Bronchial epithelial cell (primary cell): ENCODE data around the gene TCF7L2. TPM values are rescaled to one million over a fixed set of nuclear protein-coding genes. Genes with fewer than 3 reads are reported as not detected.

Source experiments
- DNase-seq: peaks from one replicate; pipeline ENCODE4 v3.0.0-alpha.2; 2010; ENCODE audit warnings: low read depth
- FAIRE-seq: peaks from 2 replicates; lab custom pipeline; 2011; peaks lifted over from hg19 to GRCh38; lab: Jason Lieb, UNC
- H3K27me3 ChIP-seq: 2 replicates; pipeline ENCODE4 v1.5.1; 2011; ENCODE audit warnings: low read length; ENCODE audit not compliant: control insufficient read depth, insufficient read depth
- H3K36me3 ChIP-seq: 2 replicates; pipeline ENCODE4 v1.5.1; 2011; ENCODE audit warnings: low read length; ENCODE audit not compliant: control insufficient read depth, insufficient read depth
- H3K4me3 ChIP-seq: 2 replicates; pipeline ENCODE4 v1.5.1; 2011; ENCODE audit warnings: mild to moderate bottlenecking, low read depth, low read length, control low read depth
- total RNA-seq: library from RNA; depleted of rRNA; stranded (reverse); fragments of >200 nt; gene quantifications from 2 replicates; pipeline ENCODE4 v1.2.1, GENCODE V29; 2014
- TF ChIP-seq, protein P1 (sequence below): IDR thresholded peaks from 2 replicates; pipeline ENCODE4 v1.5.1; 2011; ENCODE audit warnings: mild to moderate bottlenecking, moderate library complexity, low read length, control low read depth, inconsistent platforms; ENCODE audit not compliant: insufficient read depth, severe bottlenecking

TCF7L2 gene
- total RNA-seq, 1 donor from 2014 or later: 1.1 TPM

- no peak for FAIRE-seq
Observed at GRCh38 chr10:113015201-113015600, 65.2 kb downstream of the TCF7L2 start.

DNA sequence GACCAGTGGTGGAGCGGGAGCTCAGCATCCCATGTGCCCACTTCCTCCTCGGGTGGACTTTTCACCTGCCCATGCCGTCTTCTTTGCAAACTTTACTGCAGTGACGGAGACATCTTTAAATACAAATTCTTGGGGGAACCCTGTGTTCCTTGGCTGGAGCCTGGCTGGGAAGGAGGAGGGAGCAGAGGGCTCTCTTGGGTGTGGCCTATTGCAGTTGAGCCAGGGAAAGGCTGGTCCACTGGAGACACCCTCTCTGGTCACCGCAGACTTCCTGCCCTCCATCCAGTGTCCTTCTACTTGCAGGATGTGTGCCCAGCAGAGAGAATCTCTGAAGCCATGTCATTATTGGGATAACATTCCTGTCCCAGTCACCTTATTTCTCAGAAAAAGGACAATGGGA, 67.3 kb downstream of the TCF7L2 start:
- Histone ChIP-seq H3K4me3 (no peak overlapping the region), H3K27me3 (no peaks in the 10 kb centered on the region), H3K36me3 (peaks cover 1% of the 10 kb centered on the region)
- no peak for FAIRE-seq
- DNase-seq: no peak
- TF ChIP-seq, protein P1, sequence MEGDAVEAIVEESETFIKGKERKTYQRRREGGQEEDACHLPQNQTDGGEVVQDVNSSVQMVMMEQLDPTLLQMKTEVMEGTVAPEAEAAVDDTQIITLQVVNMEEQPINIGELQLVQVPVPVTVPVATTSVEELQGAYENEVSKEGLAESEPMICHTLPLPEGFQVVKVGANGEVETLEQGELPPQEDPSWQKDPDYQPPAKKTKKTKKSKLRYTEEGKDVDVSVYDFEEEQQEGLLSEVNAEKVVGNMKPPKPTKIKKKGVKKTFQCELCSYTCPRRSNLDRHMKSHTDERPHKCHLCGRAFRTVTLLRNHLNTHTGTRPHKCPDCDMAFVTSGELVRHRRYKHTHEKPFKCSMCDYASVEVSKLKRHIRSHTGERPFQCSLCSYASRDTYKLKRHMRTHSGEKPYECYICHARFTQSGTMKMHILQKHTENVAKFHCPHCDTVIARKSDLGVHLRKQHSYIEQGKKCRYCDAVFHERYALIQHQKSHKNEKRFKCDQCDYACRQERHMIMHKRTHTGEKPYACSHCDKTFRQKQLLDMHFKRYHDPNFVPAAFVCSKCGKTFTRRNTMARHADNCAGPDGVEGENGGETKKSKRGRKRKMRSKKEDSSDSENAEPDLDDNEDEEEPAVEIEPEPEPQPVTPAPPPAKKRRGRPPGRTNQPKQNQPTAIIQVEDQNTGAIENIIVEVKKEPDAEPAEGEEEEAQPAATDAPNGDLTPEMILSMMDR: no peak

More at GRCh38 chr10:113015201-113015600, 65.2 kb downstream of the TCF7L2 start:
- no peaks in the 10 kb centered on the region for H3K27me3 ChIP-seq
- H3K4me3 ChIP-seq: no peak overlapping the region
- TF ChIP-seq, protein P1: no peak
- H3K36me3 ChIP-seq: peaks cover 1% of the 10 kb centered on the region
- no peak for DNase-seq

- Histone ChIP-seq H3K4me3 (no peak overlapping the region), H3K36me3 (peaks cover 1% of the 10 kb centered on the region), H3K27me3 (no peaks in the 10 kb centered on the region)
- DNase-seq (no peak), FAIRE-seq (peak; percentile 23)
- TF ChIP-seq, protein P1: no peak
Observed at GRCh38 chr10:113018034-113018433, 68.0 kb downstream of the TCF7L2 start.

- TF ChIP-seq, protein P1: no peak
Observed at GRCh38 chr10:113019096-113019495, 69.0 kb downstream of the TCF7L2 start.

GRCh38 chr10:113019692-113020474, 69.8 kb downstream of the TCF7L2 start:
- peaks cover 1% of the 10 kb centered on the region for H3K36me3 ChIP-seq
- H3K4me3 ChIP-seq: no peak overlapping the region
- no peak for DNase-seq
- H3K27me3 ChIP-seq: no peaks in the 10 kb centered on the region
- no peak for FAIRE-seq
- TF ChIP-seq, protein P1: no peak

More at GRCh38 chr10:113019096-113019495, 69.0 kb downstream of the TCF7L2 start:
- DNase-seq (no peak), FAIRE-seq (no peak)
- Histone ChIP-seq H3K4me3 (no peak overlapping the region), H3K27me3 (no peaks in the 10 kb centered on the region), H3K36me3 (peaks cover 1% of the 10 kb centered on the region)

GRCh38 chr10:113020475-113020753, 70.4 kb downstream of the TCF7L2 start:
- FAIRE-seq (no peak), DNase-seq (no peak)
- H3K27me3 ChIP-seq: no peaks in the 10 kb centered on the region
- TF ChIP-seq, protein P1: no peak
- peaks cover 1% of the 10 kb centered on the region for H3K36me3 ChIP-seq
- no peak overlapping the region for H3K4me3 ChIP-seq
